ENCODE data around the gene ZNHIT3.

ZNHIT3 gene

GRCh38 chr17:36544044-36544306 lies 57.5 kb downstream of the ZNHIT3 start:
- peak overlapping the region; percentile 97 for H3K4me3 Mint-ChIP-seq
- no peaks in the 10 kb centered on the region for H3K27me3 Mint-ChIP-seq
- H3K27ac Mint-ChIP-seq = peak overlapping the region; percentile 98
- H3K36me3 Mint-ChIP-seq (ENCODE audit: low read depth) = peaks cover 31% of the 10 kb centered on the region
- H3K4me1 Mint-ChIP-seq = peaks cover 42% of the 10 kb centered on the region
- DNase-seq = no peak
- ATAC-seq = no peak
- H3K9me3 Mint-ChIP-seq = no peaks in the 10 kb centered on the region

- Mint-ChIP-seq H3K4me1 (peaks cover 44% of the 10 kb centered on the region), H3K9me3 (no peaks in the 10 kb centered on the region), H3K27ac (peak within 1 kb of the TSS; percentile 98), H3K36me3 (ENCODE audit: low read depth) (peaks cover 34% of the 10 kb centered on the region), H3K27me3 (no peaks in the 10 kb centered on the region), H3K4me3 (peak within 1 kb of the TSS; percentile 97)
- ATAC-seq (peak; percentile 69), DNase-seq (peak; percentile 95)
These were observed 58.0 kb downstream of the ZNHIT3 start, which contains the start of gene GGNBP2 for GRCh38 chr17:36544307-36545076. Gene GGNBP2, plus strand, starts transcription at chr17:36544919. Its CDS starts 806 bp downstream, at chr17:36545725.

GRCh38 chr17:36545077-36545464 lies 58.6 kb downstream of the ZNHIT3 start:
- H3K4me1 Mint-ChIP-seq = peaks cover 46% of the 10 kb centered on the region
- ATAC-seq (no peak), DNase-seq (no peak)
- peak overlapping the region; percentile 98 for H3K27ac Mint-ChIP-seq
- H3K36me3 Mint-ChIP-seq (ENCODE audit: low read depth) = peaks cover 36% of the 10 kb centered on the region
- no peaks in the 10 kb centered on the region for H3K27me3 Mint-ChIP-seq
- H3K4me3 Mint-ChIP-seq = peak overlapping the region; percentile 97
- no peaks in the 10 kb centered on the region for H3K9me3 Mint-ChIP-seq

Measured in activated naive CD8-positive, alpha-beta T cell treated with anti-CD3 and anti-CD28 coated beads, Interleukin-2, amount 50 U/mL, for 24 hours (primary cell).